ENCODE measurements around the gene ZNF530.
A peak's percentile ranks its signal among the peaks of the same experiment; 100 is the strongest.

Gene ZNF530

GRCh38 chr19:57578487-57579205 lies 21.0 kb upstream of the ZNF530 start, which contains the start of gene ZNF416:
TSS of gene ZNF416 (minus strand) at chr19:57578911. CDS start at chr19:57578704, 207 bp downstream.
- H3K4me3 ChIP-seq (replicated peaks in 1 of 2; ENCODE audit: low read depth in 2 of 2, low read length in 2 of 2) = peak within 1 kb of the TSS; percentile 87 to 95
- peak; percentile 7 for TF ChIP-seq CTCF (IDR thresholded peaks at IDR 0.05; ENCODE audit: low read depth, low read length)
- peak; percentile 99 for DNase-seq (ENCODE audit: low read depth in 2 of 2)

GRCh38 chr19:57583104-57583520 lies 16.6 kb upstream of the ZNF530 start:
- no peak for TF ChIP-seq CTCF (IDR thresholded peaks at IDR 0.05; ENCODE audit: low read depth, low read length)
- DNase-seq (ENCODE audit: low read depth in 2 of 2) = no peak
- H3K4me3 ChIP-seq (replicated peaks in 1 of 2; ENCODE audit: low read depth in 2 of 2, low read length in 2 of 2) = peak overlapping the region in 1 of 2 donors; percentile 76

- H3K4me3 ChIP-seq (replicated peaks in 1 of 2; ENCODE audit: low read depth in 2 of 2, low read length in 2 of 2) = peak within 1 kb of the TSS; percentile 69 to 76
- no peak for TF ChIP-seq CTCF (IDR thresholded peaks at IDR 0.05; ENCODE audit: low read depth, low read length)
- DNase-seq (ENCODE audit: low read depth in 2 of 2) = peak; percentile 93
These were observed 15.9 kb upstream of the ZNF530 start, which contains the start of gene ZIK1 for GRCh38 chr19:57583521-57584416. TSS of gene ZIK1 (plus strand) at chr19:57584145. CDS start at chr19:57584357, 212 bp downstream.

- no peak overlapping the region for H3K4me3 ChIP-seq (replicated peaks in 1 of 2; ENCODE audit: low read depth in 2 of 2, low read length in 2 of 2)
- DNase-seq (ENCODE audit: low read depth in 2 of 2) = peak in 1 of 2 donors; percentile 93
- TF ChIP-seq CTCF (IDR thresholded peaks at IDR 0.05; ENCODE audit: low read depth, low read length) = no peak
These were observed 12.2 kb upstream of the ZNF530 start for GRCh38 chr19:57587529-57587928.

GRCh38 chr19:57599377-57599760 lies 316 bp upstream of the ZNF530 start:
- TF ChIP-seq CTCF (IDR thresholded peaks at IDR 0.05; ENCODE audit: low read depth, low read length) = no peak
- DNase-seq (ENCODE audit: low read depth in 2 of 2) = no peak
- H3K4me3 ChIP-seq (replicated peaks in 1 of 2; ENCODE audit: low read depth in 2 of 2, low read length in 2 of 2) = peak overlapping the region; percentile 87 to 89

- H3K4me3 ChIP-seq (replicated peaks in 1 of 2; ENCODE audit: low read depth in 2 of 2, low read length in 2 of 2) = no peak overlapping the region
- no peak for DNase-seq (ENCODE audit: low read depth in 2 of 2)
- TF ChIP-seq CTCF (IDR thresholded peaks at IDR 0.05; ENCODE audit: low read depth, low read length) = no peak
These were observed 7.2 kb downstream of the ZNF530 start for GRCh38 chr19:57606931-57607330.
